Measurements from ENCODE around the gene APOBEC3B.

The APOBEC3B gene

GRCh38 chr22:38948181-38948940 lies 33.8 kb upstream of the APOBEC3B start:
- no peak overlapping the region for H3K27ac Mint-ChIP-seq
- H3K4me3 Mint-ChIP-seq, result no peak overlapping the region
- DNase-seq, result no peak
- peaks cover 16% of the 10 kb centered on the region for H3K27me3 Mint-ChIP-seq (ENCODE audit: low read depth, poor library complexity)
- TF ChIP-seq CTCF (IDR thresholded peaks at IDR 0.05), result no peak
- H3K36me3 Mint-ChIP-seq (ENCODE audit: low read depth), result no peaks in the 10 kb centered on the region
- peaks cover 56% of the 10 kb centered on the region for H3K4me1 Mint-ChIP-seq
- no peaks in the 10 kb centered on the region for H3K9me3 Mint-ChIP-seq

GRCh38 chr22:38949889-38950405 lies 32.2 kb upstream of the APOBEC3B start:
- DNase-seq, result no peak
- TF ChIP-seq CTCF (IDR thresholded peaks at IDR 0.05), result no peak
- H3K27ac Mint-ChIP-seq, result no peak overlapping the region

GRCh38 chr22:38950527-38951295 lies 31.4 kb upstream of the APOBEC3B start:
- peaks cover 9% of the 10 kb centered on the region for H3K27me3 Mint-ChIP-seq (ENCODE audit: low read depth, poor library complexity)
- no peak for DNase-seq

More at GRCh38 chr22:38949889-38950405, 32.2 kb upstream of the APOBEC3B start:
- Mint-ChIP-seq H3K4me3 (no peak overlapping the region), H3K9me3 (no peaks in the 10 kb centered on the region), H3K27me3 (ENCODE audit: low read depth, poor library complexity) (peaks cover 12% of the 10 kb centered on the region), H3K4me1 (peaks cover 42% of the 10 kb centered on the region), H3K36me3 (ENCODE audit: low read depth) (no peaks in the 10 kb centered on the region)

GRCh38 chr22:38951734-38952133 lies 30.4 kb upstream of the APOBEC3B start:
- no peak overlapping the region for H3K4me3 Mint-ChIP-seq
- H3K9me3 Mint-ChIP-seq, result no peaks in the 10 kb centered on the region
- peaks cover 36% of the 10 kb centered on the region for H3K4me1 Mint-ChIP-seq
- DNase-seq, result no peak
- no peak overlapping the region for H3K27ac Mint-ChIP-seq
- peaks cover 13% of the 10 kb centered on the region for H3K27me3 Mint-ChIP-seq (ENCODE audit: low read depth, poor library complexity)
- H3K36me3 Mint-ChIP-seq (ENCODE audit: low read depth), result no peaks in the 10 kb centered on the region
- TF ChIP-seq CTCF (IDR thresholded peaks at IDR 0.05), result no peak

More at GRCh38 chr22:38950527-38951295, 31.4 kb upstream of the APOBEC3B start:
- peaks cover 44% of the 10 kb centered on the region for H3K4me1 Mint-ChIP-seq
- H3K4me3 Mint-ChIP-seq, result no peak overlapping the region
- no peaks in the 10 kb centered on the region for H3K9me3 Mint-ChIP-seq
- no peak overlapping the region for H3K27ac Mint-ChIP-seq
- H3K36me3 Mint-ChIP-seq (ENCODE audit: low read depth), result no peaks in the 10 kb centered on the region
- no peak for TF ChIP-seq CTCF (IDR thresholded peaks at IDR 0.05)

GRCh38 chr22:38952281-38952993 lies 29.7 kb upstream of the APOBEC3B start:
- peaks cover 14% of the 10 kb centered on the region for H3K27me3 Mint-ChIP-seq (ENCODE audit: low read depth, poor library complexity)
- no peaks in the 10 kb centered on the region for H3K36me3 Mint-ChIP-seq (ENCODE audit: low read depth)
- TF ChIP-seq CTCF (IDR thresholded peaks at IDR 0.05), result no peak
- no peak overlapping the region for H3K27ac Mint-ChIP-seq
- peaks cover 29% of the 10 kb centered on the region for H3K4me1 Mint-ChIP-seq
- no peak overlapping the region for H3K4me3 Mint-ChIP-seq
- no peaks in the 10 kb centered on the region for H3K9me3 Mint-ChIP-seq
- no peak for DNase-seq

All from nephron progenitor cell (in vitro differentiated cells).